ENCODE measurements around the gene RGSL1. TPM values are rescaled to one million over a fixed set of nuclear protein-coding genes. Genes with fewer than 3 reads are reported as not detected.

Gene RGSL1
- total and polyA plus RNA-seq, 7 experiments from 2014 or later: not detected

GRCh38 chr1:182426442-182427430, 23.2 kb upstream of the RGSL1 start:
- Histone ChIP-seq H3K36me3 (ENCODE audit: control insufficient read depth in 2 of 3, insufficient read depth in 3 of 3, low read length in 3 of 3) (no peaks in the 10 kb centered on the region), H3K27me3 (ENCODE audit: control insufficient read depth in 2 of 2, insufficient read depth in 2 of 2, low read length in 2 of 2) (no peaks in the 10 kb centered on the region), H3K4me3 (ENCODE audit: low read length) (no peak overlapping the region), H3K9me3 (ENCODE audit: control insufficient read depth in 2 of 3, low read length in 3 of 3) (no peaks in the 10 kb centered on the region), H3K4me1 (ENCODE audit: control insufficient read depth in 2 of 2, insufficient read depth in 2 of 2, low read length in 2 of 2) (peaks cover 0 to 8% of the 10 kb centered on the region in 2 donors), H3K27ac (ENCODE audit: low read depth, low read length) (no peak overlapping the region)
- ChIA-PET POLR2A (no interaction called here), CTCF (no interaction called here)
- Mint-ChIP-seq H3K36me3 (no peaks in the 10 kb centered on the region), H3K27ac (no peak overlapping the region), H3K4me1 (peaks cover 10 to 20% (median 14%) of the 10 kb centered on the region in 7 donors), H3K27me3 (peaks cover 0 to 34% (median 5%) of the 10 kb centered on the region in 5 donors), H3K9me3 (no peaks in the 10 kb centered on the region), H3K4me3 (no peak overlapping the region)
- DNase-seq: no peak
- ATAC-seq: no peak
- intact Hi-C loops (cut with micrococcal nuclease): no loop called here

DNA sequence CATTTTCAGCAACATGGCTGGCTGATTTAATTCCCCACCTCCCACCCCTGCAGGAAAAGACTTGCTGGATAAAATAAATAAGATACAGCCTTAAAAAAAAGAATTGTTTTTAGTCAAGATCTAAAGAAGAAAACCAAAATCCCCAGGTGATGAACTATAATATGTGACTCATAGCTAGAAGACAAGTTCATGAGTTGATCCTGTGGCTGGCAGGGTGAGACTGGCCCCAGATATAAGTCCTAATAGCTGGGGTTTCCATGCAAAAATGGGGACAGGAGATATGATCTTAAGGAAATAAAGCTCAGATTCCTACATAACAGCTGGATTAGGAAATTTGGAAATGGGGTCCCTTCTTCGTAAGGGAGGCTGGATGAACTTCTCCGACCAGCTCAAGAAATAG, 21.9 kb upstream of the RGSL1 start:
- intact Hi-C loops (cut with micrococcal nuclease): no loop called here
- no peaks in the 10 kb centered on the region for H3K9me3 Mint-ChIP-seq
- ATAC-seq (no peak), DNase-seq (no peak)
- H3K27ac ChIP-seq (ENCODE audit: low read depth, low read length): no peak overlapping the region
- ChIA-PET POLR2A (interaction anchor here (0.5 kb wide), 1 partner anchor 140 kb away, joined by 3 read pairs; no protein-coding TSS in a partner anchor), CTCF (no interaction called here)
- H3K4me1 Mint-ChIP-seq: peaks cover 11 to 20% (median 14%) of the 10 kb centered on the region in 7 donors
- H3K4me3 ChIP-seq (ENCODE audit: low read length): no peak overlapping the region
- H3K36me3 ChIP-seq (ENCODE audit: control insufficient read depth in 2 of 3, insufficient read depth in 3 of 3, low read length in 3 of 3): no peaks in the 10 kb centered on the region
- no peaks in the 10 kb centered on the region for H3K9me3 ChIP-seq (ENCODE audit: control insufficient read depth in 2 of 3, low read length in 3 of 3)
- no peak overlapping the region for H3K4me3 Mint-ChIP-seq
- peaks cover 0 to 8% of the 10 kb centered on the region in 2 donors for H3K4me1 ChIP-seq (ENCODE audit: control insufficient read depth in 2 of 2, insufficient read depth in 2 of 2, low read length in 2 of 2)
- H3K27me3 ChIP-seq (ENCODE audit: control insufficient read depth in 2 of 2, insufficient read depth in 2 of 2, low read length in 2 of 2): no peaks in the 10 kb centered on the region
- H3K36me3 Mint-ChIP-seq: no peaks in the 10 kb centered on the region
- H3K27ac Mint-ChIP-seq: peak overlapping the region in 1 of 9 donors; percentile 21
- peaks cover 0 to 25% (median 5%) of the 10 kb centered on the region in 5 donors for H3K27me3 Mint-ChIP-seq

DNA sequence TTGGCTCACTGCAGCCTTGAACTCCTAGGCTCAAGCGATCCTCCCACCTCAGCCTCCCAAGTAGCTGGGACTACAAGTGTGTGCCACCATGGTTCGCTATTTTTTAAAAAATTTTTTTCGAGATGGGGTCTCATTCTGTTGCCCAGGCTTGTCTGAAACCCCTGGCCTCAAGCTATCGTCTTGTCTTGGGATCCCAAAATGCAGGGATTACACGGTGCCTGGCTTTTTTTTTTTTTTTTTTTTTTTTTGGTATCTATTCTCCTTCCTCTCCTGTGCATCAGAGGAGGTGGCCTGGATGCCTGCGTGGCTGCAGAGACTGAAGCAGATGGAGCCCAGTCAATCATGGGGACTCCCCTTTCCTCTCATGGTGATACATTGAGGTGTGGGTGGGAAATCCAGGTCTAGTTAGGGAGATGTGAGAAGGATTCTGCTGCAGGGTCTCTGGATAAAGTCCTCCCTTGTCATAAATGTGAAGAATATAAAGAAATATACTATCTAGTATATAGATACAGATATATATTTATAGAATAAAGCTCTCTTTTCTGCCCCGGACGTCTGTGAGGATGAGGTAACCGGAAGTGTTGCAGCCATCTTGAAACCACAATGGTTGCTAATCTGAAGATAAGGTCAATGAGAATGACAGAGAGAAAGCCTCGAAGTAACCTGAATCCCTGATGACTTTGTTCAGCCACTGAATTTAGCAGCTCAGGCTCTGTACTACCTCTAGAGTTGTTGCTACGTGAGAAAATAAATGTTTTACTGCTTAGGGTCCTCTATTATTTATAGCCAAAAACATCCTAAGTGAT, 19.5 kb upstream of the RGSL1 start:
- no peaks in the 10 kb centered on the region for H3K36me3 Mint-ChIP-seq
- peak; percentile 86 for ATAC-seq
- ChIA-PET CTCF (interaction anchor here (0.6 kb wide), 1 partner anchor 350 kb away, joined by 3 read pairs; no protein-coding TSS in a partner anchor), POLR2A (no interaction called here)
- H3K9me3 Mint-ChIP-seq: no peaks in the 10 kb centered on the region
- H3K9me3 ChIP-seq (ENCODE audit: control insufficient read depth in 2 of 3, low read length in 3 of 3): no peaks in the 10 kb centered on the region
- H3K27ac Mint-ChIP-seq: peak overlapping the region in 2 of 9 donors; percentile 36 to 70
- intact Hi-C loops (cut with micrococcal nuclease): loop anchor here in 1 of 2 donors (2.0 kb wide), 1 partner anchor 34 kb away; no protein-coding TSS in a partner anchor
- H3K4me1 ChIP-seq (ENCODE audit: control insufficient read depth in 2 of 2, insufficient read depth in 2 of 2, low read length in 2 of 2): peaks cover 0 to 8% of the 10 kb centered on the region in 2 donors
- H3K27ac ChIP-seq (ENCODE audit: low read depth, low read length): no peak overlapping the region
- no peak overlapping the region for H3K4me3 ChIP-seq (ENCODE audit: low read length)
- peak in 6 of 9 donors; percentile 4 to 41 (median 22) for DNase-seq
- no peaks in the 10 kb centered on the region for H3K36me3 ChIP-seq (ENCODE audit: control insufficient read depth in 2 of 3, insufficient read depth in 3 of 3, low read length in 3 of 3)
- H3K27me3 ChIP-seq (ENCODE audit: control insufficient read depth in 2 of 2, insufficient read depth in 2 of 2, low read length in 2 of 2): no peaks in the 10 kb centered on the region
- peaks cover 0 to 23% (median 0%) of the 10 kb centered on the region in 5 donors for H3K27me3 Mint-ChIP-seq
- H3K4me1 Mint-ChIP-seq: peaks cover 11 to 20% (median 14%) of the 10 kb centered on the region in 7 donors
- peak overlapping the region in 2 of 10 donors; percentile 12 to 16 for H3K4me3 Mint-ChIP-seq

DNA sequence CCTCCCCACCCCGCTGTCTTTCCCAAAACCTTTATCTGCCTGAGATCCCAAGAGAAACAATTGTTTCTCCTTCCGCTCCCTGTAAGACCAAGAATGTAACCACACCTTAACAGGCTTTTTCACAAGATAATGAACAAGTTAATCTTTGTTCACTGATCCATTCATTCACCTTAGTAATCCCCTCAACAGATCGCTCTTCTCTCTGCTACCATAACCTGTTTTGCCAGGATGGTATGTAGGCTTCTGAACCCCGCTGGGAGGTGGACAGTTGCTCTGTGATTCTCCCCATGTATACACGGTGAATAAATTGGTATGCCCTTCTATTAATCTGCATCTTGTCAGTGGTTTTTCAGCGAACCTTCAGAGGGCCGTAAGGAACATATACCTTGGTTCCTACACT, 18.7 kb upstream of the RGSL1 start:
- Histone ChIP-seq H3K4me3 (ENCODE audit: low read length) (no peak overlapping the region), H3K36me3 (ENCODE audit: control insufficient read depth in 2 of 3, insufficient read depth in 3 of 3, low read length in 3 of 3) (no peaks in the 10 kb centered on the region), H3K4me1 (ENCODE audit: control insufficient read depth in 2 of 2, insufficient read depth in 2 of 2, low read length in 2 of 2) (peaks cover 0 to 8% of the 10 kb centered on the region in 2 donors), H3K27me3 (ENCODE audit: control insufficient read depth in 2 of 2, insufficient read depth in 2 of 2, low read length in 2 of 2) (no peaks in the 10 kb centered on the region), H3K9me3 (ENCODE audit: control insufficient read depth in 2 of 3, low read length in 3 of 3) (no peaks in the 10 kb centered on the region), H3K27ac (ENCODE audit: low read depth, low read length) (no peak overlapping the region)
- Mint-ChIP-seq H3K4me1 (peaks cover 11 to 20% (median 14%) of the 10 kb centered on the region in 7 donors), H3K27me3 (peaks cover 0 to 18% (median 0%) of the 10 kb centered on the region in 5 donors), H3K9me3 (no peaks in the 10 kb centered on the region), H3K36me3 (no peaks in the 10 kb centered on the region), H3K27ac (no peak overlapping the region), H3K4me3 (peak overlapping the region in 1 of 10 donors; percentile 2)
- DNase-seq: no peak
- CTCF ChIA-PET: no interaction called here
- POLR2A ChIA-PET: no interaction called here
- intact Hi-C loops (cut with micrococcal nuclease): loop anchor here in 1 of 2 donors (2.0 kb wide), 1 partner anchor 34 kb away; no protein-coding TSS in a partner anchor
- no peak for ATAC-seq

GRCh38 chr1:182433580-182433979, 16.4 kb upstream of the RGSL1 start:
- POLR2A ChIA-PET: interaction anchor here (0.9 kb wide), 1 partner anchor 341 kb away, joined by 3 read pairs; no protein-coding TSS in a partner anchor
- CTCF ChIA-PET: no interaction called here
- H3K4me3 ChIP-seq (ENCODE audit: low read length): no peak overlapping the region

DNA sequence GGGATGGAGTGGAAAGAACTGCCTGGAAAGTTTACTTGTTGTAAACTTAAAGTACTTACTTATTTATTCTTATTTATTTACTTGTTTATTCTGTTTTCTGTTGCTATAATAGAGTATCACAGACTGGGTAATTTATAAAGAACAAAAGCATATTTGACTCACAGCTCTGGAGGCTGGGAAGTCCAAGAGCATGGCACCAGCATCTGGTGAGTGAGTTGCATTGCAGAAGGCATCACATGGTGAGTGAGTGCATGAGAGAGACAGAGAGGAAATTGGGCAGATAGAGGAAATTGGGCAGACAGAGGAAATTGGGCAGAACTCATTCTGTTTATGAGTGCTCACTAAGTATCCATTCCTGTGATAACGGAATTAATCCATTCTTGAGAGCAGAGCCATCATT, 11.6 kb upstream of the RGSL1 start:
- DNase-seq: no peak
- Mint-ChIP-seq H3K36me3 (peaks cover 0 to 6% (median 4%) of the 10 kb centered on the region in 5 donors), H3K4me3 (no peak overlapping the region), H3K27me3 (peaks cover 0 to 20% (median 5%) of the 10 kb centered on the region in 5 donors), H3K9me3 (peaks cover 0 to 14% (median 8%) of the 10 kb centered on the region in 11 donors), H3K4me1 (peaks cover 0 to 3% (median 0%) of the 10 kb centered on the region in 7 donors), H3K27ac (no peak overlapping the region)
- H3K4me1 ChIP-seq (ENCODE audit: control insufficient read depth in 2 of 2, insufficient read depth in 2 of 2, low read length in 2 of 2): no peaks in the 10 kb centered on the region
- no peak overlapping the region for H3K27ac ChIP-seq (ENCODE audit: low read depth, low read length)
- H3K9me3 ChIP-seq (ENCODE audit: control insufficient read depth in 2 of 3, low read length in 3 of 3): no peaks in the 10 kb centered on the region
- H3K36me3 ChIP-seq (ENCODE audit: control insufficient read depth in 2 of 3, insufficient read depth in 3 of 3, low read length in 3 of 3): no peaks in the 10 kb centered on the region
- POLR2A ChIA-PET: no interaction called here
- H3K27me3 ChIP-seq (ENCODE audit: control insufficient read depth in 2 of 2, insufficient read depth in 2 of 2, low read length in 2 of 2): no peaks in the 10 kb centered on the region
- H3K4me3 ChIP-seq (ENCODE audit: low read length): no peak overlapping the region
- CTCF ChIA-PET: no interaction called here
- ATAC-seq: no peak
- intact Hi-C loops (cut with micrococcal nuclease): no loop called here

More at GRCh38 chr1:182433580-182433979, 16.4 kb upstream of the RGSL1 start:
- H3K4me3 Mint-ChIP-seq: no peak overlapping the region
- intact Hi-C loops (cut with micrococcal nuclease): no loop called here
- Histone ChIP-seq H3K4me1 (ENCODE audit: control insufficient read depth in 2 of 2, insufficient read depth in 2 of 2, low read length in 2 of 2) (peaks cover 0 to 8% of the 10 kb centered on the region in 2 donors), H3K27ac (ENCODE audit: low read depth, low read length) (no peak overlapping the region), H3K9me3 (ENCODE audit: control insufficient read depth in 2 of 3, low read length in 3 of 3) (no peaks in the 10 kb centered on the region), H3K36me3 (ENCODE audit: control insufficient read depth in 2 of 3, insufficient read depth in 3 of 3, low read length in 3 of 3) (no peaks in the 10 kb centered on the region), H3K27me3 (ENCODE audit: control insufficient read depth in 2 of 2, insufficient read depth in 2 of 2, low read length in 2 of 2) (no peaks in the 10 kb centered on the region)
- peaks cover 0 to 6% (median 3%) of the 10 kb centered on the region in 5 donors for H3K36me3 Mint-ChIP-seq
- peaks cover 0 to 10% (median 7%) of the 10 kb centered on the region in 11 donors for H3K9me3 Mint-ChIP-seq
- no peak for DNase-seq
- ATAC-seq: no peak
- peaks cover 11 to 20% (median 14%) of the 10 kb centered on the region in 7 donors for H3K4me1 Mint-ChIP-seq
- no peak overlapping the region for H3K27ac Mint-ChIP-seq
- peaks cover 0 to 28% (median 5%) of the 10 kb centered on the region in 5 donors for H3K27me3 Mint-ChIP-seq

Data from naive thymus-derived CD4-positive, alpha-beta T cell (primary cell).